Left forelimb (tissue), 1 donor: Measurements from ENCODE around the gene RBBP7.
"Not testable (repeated sequence)": the region's sequence is repeated elsewhere in the genome, so short reads cannot be mapped to it uniquely, and the experiment has no call there.

Experiments
- DNase-seq: peaks from one replicate; pipeline ENCODE4 v3.0.0-alpha.2; 2018; ENCODE audit warnings: low spot score

Gene RBBP7

DNA sequence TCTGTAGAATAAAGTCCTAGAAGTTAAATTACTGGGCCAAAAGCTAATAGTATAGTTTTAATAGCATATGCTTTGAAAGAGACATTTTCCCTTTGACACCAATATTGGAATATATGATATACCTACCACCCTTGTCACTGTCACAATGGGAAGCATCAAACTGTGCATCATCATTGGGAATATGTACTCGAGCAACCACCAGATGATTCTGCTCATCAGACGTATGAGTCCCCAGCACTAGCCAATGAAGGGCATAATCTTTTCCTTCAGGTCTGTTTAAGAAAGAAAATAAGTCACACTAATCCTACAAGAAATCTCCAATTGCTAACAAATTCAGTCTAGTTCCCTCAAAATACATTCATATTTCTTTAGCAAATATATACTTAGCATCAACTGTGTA lies 7.3 kb downstream of the RBBP7 start:
- DNase-seq, result no peak

DNA sequence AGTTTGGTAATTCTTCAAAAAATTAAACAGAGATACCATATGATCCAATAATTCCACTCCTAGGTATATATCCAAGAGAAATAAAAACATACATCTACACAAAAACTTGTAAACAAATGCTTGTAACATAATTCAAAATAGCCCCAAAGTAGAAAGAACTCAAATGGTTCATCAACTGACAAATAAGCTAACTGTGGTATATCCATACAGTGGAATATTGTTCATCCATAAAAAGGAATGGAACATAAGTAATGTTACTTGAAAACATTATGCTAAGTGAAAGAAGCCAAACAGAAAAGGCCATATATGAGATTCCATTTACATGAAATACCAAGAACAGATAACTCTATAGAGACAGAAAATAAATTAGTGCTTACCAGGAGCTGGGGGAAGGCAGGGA lies 13.4 kb downstream of the RBBP7 start:
- no peak for DNase-seq

DNA sequence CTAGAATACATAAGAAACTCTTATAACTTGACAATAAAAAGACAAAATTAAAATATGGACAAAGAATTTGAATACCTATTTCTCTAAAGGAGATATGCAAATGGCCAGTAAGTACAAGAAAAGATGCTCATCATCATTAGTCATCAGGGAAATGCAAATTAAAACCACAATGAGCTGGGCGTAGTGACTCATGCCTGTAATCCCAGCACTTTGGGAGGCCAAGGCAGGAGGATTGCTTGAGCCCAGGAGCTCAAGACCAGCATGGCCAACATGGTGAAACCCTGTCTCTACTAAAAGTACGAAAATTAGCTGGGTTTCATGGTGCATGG lies 14.1 kb downstream of the RBBP7 start:
- not testable (repeated sequence) for DNase-seq

DNA sequence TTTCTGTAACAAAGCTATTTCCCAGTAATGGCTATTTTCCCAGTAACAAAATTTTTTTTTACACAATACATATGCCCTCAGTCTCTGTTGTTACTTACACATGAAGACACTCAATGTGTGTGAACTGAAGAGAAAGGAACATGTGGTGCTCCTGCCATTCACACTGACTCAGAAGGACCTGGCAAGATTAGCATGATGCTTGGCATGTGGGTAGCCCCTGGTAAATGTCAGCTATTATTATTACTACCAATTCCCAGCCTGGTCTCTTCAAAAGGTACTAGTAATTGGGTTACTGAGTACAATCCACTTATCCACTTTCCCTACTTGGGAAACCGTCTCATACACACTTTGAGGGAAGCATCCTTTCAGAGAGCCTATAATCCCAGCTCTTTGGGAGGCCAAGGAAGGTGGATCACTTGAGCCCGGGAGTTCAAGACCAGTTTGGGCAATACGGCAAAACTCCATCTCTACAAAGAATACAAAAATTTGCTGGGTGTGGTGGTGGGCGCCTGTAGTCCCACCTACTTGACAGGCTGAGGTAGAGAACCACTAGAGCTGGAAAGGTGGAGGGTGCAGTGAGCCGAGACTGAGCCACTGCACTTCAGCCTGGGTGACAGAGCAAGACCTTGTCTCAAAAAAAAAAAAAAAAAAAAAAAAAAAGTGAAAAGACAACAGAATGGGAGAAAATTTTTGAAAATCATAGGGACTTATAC lies 14.6 kb downstream of the RBBP7 start:
- no peak for DNase-seq

GRCh38 chrX:16853537-16853936 lies 16.6 kb downstream of the RBBP7 start:
- no peak for DNase-seq

GRCh38 chrX:16852617-16853179 lies 17.5 kb downstream of the RBBP7 start:
- no peak for DNase-seq

GRCh38 chrX:16851827-16852226 lies 18.3 kb downstream of the RBBP7 start:
- DNase-seq, result no peak

- no peak for DNase-seq
Observed at GRCh38 chrX:16851421-16851820, 18.7 kb downstream of the RBBP7 start.

GRCh38 chrX:16848541-16848940 lies 21.6 kb downstream of the RBBP7 start:
- no peak for DNase-seq

- no peak for DNase-seq
Observed at GRCh38 chrX:16845686-16846085, 24.5 kb downstream of the RBBP7 start.

DNA sequence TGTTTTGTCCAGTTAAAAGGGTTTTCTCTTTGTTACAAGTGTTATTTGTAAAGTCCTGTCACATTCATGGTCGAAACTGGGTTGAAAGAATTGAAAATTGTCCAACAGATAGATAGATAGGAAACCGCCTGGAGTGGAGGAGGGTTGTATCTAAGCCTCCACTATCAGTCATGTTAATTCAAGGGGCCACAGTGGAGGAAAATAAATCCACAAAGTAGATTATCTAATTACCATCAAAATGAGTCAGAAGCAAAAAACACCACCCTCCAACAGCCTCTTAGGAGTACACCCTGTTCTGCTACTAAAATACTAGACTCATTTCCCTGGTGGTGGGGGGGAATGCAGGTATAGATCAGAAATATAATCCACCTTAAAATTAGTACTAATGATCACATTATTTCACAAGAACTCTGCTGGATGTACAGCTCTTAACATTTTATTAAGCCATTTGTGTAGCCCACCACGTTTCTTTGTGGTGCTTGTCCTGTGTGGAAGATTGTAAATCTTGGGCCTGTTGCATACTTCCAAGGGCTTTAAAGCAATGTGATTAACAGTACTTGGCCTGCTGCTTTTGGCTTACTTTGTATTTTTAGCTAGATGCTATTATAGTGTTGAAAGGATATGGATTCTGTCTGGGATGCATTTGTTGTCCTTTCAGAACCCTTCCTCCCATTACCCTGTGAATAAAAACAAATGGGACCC lies 26.8 kb downstream of the RBBP7 start:
- no peak for DNase-seq

DNA sequence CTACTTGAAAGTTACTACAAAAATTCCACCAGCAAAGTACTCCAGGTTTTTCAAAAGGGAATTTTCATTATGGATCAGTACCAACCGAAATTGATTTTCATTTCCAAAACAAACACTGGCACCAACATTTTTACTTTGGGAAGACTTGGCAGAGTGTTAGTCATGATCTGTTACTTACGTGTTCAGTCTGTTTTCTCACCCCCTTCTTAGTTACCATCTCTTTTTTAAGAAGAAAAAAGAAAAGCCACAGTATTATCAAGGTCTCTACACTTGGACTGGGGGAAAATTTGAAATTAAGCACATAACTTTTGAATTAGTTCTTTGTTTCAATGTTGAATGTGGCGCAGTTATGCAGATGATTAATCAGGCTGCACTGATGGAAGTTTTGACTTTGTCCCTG lies 27.5 kb downstream of the RBBP7 start:
- DNase-seq, result no peak

DNA sequence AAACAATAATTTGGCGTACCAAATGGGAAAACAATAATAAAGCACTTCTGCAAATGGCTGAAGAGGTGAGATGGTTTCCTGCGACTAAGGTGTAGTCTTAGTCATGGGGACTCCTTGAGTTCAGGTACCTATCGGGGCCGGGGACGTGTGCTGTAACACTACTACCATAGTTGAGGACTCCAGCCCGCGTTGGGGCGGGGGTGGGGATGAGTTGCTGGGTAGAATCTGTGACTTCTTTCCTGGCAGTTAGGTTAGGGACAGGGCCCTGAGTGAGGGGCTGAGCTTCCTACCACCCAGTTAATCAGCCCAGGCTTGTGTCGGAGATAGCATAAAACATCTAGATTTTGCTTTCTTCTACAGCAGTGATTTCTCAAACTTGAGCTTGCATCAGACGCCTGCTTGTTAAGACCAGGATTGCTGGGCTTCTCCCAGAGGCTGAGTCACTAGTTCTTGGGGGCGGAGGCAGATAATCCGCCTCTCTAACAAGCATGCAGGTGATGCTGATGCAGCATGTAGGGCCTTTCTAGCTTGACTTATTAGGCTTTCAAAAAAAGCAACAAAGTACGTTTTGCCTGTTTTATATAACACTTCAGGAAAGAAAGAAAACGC lies 30.2 kb downstream of the RBBP7 start:
- DNase-seq, result no peak

DNA sequence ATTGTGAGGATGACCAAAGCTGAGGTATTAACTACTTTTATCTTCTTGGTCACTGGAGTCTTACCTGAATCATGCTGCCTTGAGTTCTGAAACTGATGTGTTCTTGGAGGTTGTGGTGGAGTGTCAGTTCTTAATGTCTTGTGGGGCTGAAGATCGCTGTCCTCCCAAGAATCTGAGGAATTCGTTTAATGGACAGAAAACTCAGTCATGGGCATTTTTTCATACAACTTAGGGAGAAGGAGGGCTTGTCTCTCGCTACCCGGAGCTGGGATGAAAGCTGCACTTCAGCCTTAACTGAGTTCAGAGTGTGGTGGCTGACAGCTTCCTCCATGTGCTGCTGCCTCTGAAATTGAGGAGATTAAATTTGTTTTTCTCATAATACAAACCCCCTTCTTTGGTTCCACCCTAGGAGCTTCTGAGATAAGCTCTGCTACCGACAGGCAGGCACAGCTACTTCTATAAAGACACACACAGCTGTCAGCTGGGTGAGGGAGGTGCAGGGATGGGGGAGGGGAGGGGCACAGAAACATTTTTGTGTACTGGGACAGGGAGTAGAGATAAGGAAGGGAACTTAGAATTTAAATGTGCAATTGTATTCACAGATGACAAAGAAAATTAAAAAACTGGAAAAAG lies 30.8 kb downstream of the RBBP7 start:
- no peak for DNase-seq

GRCh38 chrX:16838202-16839066 lies 31.7 kb downstream of the RBBP7 start:
- no peak for DNase-seq

DNA sequence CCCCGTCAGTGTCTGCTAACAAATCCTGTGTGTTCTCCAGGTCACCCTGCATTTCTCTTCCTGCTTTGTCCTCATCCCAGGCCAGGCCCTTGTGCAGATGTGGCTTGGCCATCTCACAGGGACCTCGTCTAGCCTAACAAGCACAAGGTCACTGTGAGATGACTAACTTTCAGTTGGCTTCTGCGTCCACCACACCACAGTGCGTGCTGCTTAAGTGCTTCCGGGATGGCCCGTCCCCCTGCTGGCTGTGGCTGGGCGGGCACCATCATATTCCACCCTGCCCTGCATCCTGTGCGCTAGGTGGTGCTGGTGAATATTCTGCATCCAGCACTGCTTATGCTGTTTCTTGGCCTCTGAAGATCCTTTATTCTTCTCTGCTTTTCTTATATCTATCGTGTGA lies 33.8 kb downstream of the RBBP7 start:
- no peak for DNase-seq

- no peak for DNase-seq
Observed at GRCh38 chrX:16834806-16835205, 35.4 kb downstream of the RBBP7 start.

GRCh38 chrX:16832301-16832700 lies 37.9 kb downstream of the RBBP7 start:
- no peak for DNase-seq

- DNase-seq, result no peak
Observed at GRCh38 chrX:16828124-16828908, 41.8 kb downstream of the RBBP7 start.

GRCh38 chrX:16827225-16827624 lies 42.9 kb downstream of the RBBP7 start:
- no peak for DNase-seq

DNA sequence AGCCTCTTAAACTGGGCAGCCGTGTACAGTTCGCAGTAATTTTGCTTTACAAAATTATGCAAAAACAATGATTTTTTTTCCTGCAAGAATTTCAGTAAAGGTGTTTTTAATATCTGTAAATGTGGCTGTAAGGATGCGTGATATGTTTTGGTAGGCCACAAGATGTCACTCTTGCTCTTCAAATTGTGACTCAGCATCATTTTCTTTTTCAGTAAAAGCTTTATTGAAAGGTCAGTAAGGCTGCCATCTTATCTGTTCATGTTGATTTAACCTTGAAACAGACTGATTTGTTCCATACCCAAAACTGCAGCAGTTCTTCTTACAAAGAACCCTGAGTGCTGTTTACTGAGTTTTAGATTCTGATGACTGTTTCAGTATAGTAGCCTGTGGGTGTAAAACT lies 44.0 kb downstream of the RBBP7 start:
- DNase-seq, result no peak
